GM19193 (cell line): ENCODE measurements around the gene NOXA1.

Source experiments
- POLR2A ChIP-seq: IDR thresholded peaks from 4 replicates; pipeline ENCODE4 v1.6.1; 2011; ENCODE audit not compliant: insufficient read depth, insufficient read length; ENCODE audit errors: extremely low read depth

Gene NOXA1

DNA sequence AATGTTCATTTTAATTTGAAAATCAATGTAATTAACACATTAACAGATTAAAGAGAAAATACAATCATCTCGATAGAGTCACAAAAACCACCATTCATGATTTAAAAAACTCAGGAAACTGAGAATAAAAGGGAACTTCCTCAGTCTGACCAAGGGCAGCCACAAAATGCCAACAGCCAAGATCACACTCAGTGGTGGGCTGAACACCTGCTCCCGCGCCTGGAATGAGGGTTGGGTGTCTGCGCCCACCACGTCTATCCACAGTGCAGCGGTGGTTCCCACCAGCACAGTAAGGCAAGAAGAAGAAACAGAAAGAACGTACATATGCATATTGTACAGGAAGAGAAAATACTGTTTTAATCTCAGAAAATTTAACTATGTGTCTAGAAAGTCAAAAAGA lies 47.6 kb downstream of the NOXA1 start:
- no peak for TF ChIP-seq POLR2A

DNA sequence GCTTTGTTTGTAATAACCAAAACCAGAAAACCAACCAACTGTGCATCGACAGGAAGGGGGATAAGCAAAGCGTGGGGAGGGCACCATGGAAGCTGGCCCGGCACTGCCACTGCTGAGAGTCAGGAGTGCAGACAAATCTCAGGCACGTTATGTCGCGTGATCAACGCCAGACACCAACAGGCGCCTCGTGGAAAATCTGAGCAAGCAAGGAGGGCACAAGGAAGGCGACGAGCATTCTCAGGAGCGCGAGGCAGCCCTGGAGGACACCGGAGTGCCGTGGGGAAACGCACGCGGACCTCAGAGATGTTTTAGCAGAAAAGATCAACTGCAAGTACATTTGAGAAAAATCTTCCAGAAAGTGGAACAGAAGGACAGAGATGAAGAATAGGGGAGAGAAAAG lies 51.1 kb downstream of the NOXA1 start:
- TF ChIP-seq POLR2A: no peak

DNA sequence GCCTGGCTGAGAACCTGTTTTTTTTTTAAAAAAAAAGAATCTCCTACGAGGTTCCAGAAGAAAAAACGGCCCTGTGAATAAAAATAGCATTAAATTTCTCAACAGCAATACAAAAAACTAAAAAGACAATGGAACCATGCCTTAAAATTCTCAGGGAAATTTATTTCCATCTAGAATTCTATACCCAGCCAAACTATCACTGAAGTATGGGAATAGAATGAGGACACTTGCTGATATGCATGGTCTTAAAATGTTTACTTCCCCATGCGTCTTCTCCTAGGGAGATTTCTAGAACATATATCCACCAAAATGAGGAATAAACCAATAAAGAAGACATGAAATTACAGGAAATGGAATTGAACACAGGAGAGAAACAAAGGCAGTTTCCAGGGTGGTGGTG lies 52.5 kb downstream of the NOXA1 start:
- TF ChIP-seq POLR2A: no peak

DNA sequence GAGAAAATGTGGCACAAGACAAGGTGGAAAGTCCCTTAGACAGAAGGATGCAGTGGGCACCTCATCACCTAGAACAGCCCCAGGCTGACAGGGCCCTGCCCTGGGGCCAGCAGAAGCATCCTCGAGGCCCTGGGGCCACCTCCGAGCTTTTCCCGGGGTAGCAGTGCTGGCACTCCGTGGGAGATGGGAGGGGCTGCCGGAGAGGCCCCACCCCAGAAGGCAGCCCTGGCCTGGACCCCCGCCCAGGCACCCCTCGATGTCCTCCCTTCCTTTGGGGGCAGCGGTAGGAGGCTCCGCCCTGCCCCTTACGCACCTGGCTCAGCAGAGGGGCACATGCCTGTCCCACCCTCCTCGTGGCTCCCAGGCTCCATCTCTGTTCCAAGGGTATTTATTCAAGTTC lies 53.7 kb downstream of the NOXA1 start:
- no peak for TF ChIP-seq POLR2A

DNA sequence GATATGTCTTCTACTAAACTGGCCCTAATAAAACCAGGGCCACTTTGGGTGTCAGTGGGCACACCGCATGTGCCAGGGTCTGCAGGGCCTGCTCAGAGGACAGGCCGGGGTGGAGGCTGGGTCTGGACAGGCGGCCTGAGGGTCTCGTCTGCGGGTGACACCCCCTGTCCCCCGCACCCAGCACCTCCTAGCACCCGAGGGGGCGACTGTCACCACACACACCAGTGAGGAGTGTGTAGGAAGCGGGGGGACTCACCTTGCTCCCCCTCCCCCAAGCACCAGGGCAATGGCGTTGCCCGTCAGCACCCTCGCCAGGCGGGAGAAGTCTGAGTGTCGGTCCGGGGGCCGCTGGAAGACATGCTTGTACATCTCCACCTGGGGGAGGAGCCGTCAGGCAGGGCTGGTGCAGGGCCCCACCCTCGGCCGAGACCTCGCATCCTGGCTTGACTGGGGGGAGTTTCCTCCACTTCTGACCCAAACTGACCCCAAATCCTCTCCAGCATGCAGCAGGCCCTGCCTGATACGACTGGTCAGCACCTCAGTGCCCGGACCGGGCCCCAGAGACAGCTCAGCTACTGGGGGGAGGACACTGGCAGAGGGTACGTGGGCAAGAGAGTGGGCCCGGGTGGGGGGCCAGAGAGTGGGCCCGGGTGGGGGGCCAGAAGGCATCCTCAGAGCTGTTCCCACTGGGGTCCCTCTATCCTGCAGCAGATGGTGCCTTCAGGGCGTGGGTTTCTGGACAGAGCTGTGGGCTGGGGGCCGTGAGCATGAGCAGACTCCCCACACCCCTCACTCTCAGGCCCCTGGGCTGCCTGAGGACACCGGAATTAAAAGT lies 54.8 kb downstream of the NOXA1 start:
- TF ChIP-seq POLR2A: no peak

DNA sequence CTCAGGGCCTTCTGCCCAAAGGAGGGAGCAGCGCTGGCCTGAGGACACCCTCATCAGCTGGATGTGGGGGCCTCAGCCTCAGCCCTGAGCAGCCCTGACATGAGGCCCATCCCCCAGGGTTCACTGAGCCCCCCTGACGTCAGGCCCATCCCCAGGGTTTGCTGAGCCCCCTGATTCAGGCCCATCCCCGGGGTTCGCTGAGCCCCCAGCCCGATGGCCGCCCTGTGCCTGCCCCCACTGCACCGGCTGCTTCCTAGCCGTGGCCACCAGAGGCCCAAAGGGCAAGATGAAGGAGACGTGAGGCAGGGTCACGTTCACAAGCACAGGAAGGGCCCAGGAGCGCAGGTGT lies 55.4 kb downstream of the NOXA1 start:
- no peak for TF ChIP-seq POLR2A

DNA sequence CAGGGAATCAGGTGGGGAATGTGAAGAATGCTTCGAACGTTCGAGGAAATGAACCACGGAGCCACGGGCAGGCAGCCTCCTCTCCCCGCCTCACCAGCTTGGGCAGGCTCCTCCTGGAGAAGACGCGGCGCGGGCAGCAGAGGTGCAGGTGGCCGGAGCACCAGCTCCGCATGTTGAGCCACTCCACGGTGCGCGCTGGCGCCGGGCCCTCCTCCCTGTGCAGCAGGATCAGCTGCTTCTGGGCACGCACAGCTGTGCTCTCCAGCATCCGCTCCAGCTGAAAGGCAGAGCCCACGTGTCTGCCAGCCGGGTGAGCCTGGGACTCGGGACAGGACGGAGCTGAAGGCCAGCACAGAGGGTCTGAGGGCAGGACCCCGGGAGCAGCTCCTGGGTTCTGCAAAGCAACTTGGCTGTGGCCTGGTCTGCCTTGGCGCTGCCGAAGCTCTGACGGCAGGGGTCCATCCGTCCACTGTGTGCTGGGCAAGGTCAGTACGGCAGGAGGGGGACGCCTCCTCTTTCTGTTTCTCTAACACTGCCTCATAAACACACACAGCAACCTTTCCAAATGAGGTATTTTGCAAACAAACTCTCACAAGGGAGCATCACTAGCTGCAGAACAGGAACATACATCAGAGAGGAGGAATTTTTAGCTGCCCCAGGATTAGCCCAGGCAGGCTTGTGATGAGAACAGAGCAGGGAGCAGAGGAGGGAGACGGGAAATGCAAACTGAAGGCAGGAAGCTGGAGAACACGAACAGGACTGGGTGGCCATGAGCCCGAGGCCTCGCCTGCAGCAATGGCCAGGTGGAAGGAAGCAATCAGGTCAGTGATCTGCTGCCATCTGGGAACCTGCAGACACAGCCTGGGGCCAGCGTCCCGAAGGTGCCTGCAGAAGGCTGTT lies 56.0 kb downstream of the NOXA1 start:
- TF ChIP-seq POLR2A: no peak

DNA sequence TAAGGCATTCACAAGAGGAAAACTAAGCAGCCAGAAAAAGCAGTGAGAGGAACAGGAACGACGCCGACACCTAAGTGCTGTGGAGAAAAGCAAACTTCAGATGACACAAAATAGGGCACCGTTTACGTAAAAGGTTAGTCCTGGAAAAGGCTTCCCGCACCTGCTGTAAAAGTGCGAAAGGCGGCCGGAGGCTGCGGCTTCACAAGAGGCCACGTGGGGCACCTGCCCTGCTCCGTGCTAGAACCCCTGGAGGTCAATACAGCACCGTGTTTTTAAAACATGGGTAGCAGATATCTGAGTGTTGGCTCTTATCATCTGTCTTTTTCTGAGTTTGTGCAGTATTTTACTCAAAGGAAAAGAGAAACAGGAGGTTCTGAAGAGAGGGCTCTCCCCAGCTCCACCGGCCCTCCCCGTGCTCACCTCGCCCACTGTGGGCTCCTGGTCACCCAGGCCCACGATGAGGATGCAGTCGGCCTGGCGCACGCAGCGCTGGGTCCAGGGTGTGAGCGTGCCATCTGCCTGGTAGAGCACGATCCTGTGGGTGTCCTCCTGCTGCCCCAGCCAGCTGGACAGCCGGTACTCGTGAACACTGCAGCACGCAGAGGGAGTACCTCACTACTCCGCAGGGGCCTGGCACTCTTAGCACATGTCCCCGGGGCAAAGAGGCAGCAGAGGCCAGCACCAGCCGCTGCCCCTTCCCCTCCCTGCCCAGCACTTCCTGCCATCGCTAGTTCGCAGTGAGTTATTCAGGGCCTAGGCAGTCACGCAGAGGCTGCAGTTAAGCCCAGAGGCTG lies 56.9 kb downstream of the NOXA1 start:
- no peak for TF ChIP-seq POLR2A

DNA sequence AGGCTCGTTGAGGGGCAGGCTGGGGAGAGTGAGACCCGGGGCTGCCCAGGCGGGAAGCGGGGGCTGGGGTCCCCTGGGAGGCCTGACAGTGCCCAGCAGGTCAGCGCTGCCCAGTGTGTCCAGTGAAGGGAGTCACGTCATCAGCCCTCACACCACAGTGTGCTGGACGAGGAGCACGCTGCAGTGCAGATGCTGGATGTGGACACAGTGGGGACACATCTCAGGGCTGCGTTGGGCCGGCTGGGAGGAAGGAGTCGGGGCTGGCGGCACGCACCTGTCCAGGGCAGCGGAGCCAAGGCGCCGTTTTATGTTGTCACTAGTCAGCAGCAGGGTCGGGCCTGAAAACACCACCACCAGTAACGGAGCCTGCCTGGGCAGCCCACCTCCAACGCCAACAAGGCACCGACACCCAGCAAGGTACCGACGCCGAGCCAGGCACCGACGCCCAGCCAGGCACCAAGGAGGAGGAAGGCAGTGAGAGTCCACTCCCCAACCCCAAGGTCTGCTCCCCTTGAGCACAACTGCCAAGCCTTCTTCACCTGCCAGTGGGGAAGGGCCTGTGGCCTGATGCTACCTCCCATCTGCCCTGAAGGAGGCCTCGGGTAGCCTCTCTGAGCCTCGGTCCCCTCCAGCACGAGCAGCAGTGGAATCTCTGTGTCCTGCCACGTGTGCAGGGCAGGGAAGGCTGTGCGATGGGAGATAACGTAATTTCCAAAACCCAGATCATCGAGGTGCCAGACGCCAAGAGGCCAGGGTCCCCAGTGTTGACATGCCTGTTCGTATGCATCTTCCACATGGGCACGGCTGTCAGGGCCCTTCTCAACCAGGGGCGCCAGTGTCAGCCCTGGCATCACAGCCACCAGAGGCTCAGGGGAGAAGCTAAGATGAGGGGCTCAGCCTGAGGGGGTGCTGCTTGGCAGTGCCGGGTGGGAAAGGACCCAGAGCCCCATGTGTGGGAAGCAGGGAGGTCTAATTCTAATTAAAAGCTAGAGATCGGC lies 57.8 kb downstream of the NOXA1 start:
- TF ChIP-seq POLR2A: no peak

DNA sequence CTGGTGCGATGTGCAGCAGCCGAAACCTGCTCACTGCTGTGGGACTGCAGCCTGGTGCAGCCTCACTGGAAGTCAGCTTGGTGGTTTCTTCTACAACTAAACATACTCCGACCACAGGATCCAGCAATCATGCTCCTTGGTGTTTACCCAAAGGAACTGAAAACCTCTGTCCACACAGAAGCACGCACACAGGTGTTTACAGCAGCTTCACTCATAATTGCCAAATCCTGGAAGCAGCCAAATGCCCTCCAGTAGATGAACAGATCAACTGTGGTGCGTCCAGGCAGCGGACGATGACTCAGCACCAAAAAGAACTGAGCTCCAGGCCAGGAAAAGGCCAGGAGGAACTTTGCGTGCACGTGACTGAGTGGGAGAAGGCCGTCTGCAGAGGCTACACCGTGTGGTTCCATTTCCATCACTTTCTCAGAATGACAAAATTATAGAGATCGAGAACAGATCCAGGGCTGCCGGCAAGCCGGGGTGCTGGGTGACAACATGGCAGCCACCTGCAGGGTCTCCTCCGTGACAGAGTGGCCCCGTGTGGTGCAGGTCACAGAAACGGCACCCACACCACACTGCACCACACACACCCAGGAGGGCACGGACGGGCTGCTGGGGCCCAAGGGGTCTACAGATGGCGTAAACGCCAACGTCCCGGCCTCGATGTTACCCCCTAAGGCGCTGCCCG lies 59.0 kb downstream of the NOXA1 start:
- no peak for TF ChIP-seq POLR2A
